HG03457 (cell line): ENCODE results near the gene NAPA.

ENCODE experiments used
- ATAC-seq: cut with Tn5 transposase; IDR thresholded peaks from one replicate; pipeline ENCODE4 v1.9.1; 2021; ENCODE audit warnings: moderate number of reproducible peaks; ENCODE audit not compliant: unreplicated experiment

NAPA gene

DNA sequence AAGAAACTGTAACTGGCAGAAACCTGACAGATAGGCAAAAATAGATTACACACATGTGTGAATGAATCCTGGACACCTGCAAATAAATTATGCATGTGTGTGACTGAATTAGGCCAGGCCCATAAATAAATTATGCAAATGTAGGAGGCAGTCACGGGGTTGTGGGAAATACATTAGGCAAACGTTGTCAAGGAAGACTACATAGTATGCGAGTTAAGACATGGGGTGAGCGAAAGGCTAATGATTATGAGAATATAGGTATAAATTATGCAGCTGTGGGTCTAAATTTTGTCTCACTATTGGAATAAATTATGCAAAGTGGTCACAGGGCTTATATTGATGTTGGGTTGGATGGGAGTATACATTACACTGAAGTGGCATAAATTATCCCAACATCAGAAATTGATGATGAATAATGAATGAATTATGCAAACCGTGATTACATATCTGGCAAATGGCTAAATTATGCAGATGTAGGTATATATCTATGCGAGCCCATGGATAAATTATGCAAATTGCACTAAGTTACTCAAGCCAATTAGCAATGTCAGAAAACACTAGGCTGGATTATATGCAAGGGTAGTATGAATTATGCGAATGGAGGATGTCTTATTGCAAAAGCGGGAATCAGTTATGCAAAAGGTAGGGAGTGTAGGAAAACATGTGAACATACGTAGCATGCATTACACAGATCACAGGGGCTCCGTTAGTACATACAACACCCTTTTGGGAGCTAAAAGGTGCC lies 50.0 kb downstream of the NAPA start:
- ATAC-seq, result no peak

DNA sequence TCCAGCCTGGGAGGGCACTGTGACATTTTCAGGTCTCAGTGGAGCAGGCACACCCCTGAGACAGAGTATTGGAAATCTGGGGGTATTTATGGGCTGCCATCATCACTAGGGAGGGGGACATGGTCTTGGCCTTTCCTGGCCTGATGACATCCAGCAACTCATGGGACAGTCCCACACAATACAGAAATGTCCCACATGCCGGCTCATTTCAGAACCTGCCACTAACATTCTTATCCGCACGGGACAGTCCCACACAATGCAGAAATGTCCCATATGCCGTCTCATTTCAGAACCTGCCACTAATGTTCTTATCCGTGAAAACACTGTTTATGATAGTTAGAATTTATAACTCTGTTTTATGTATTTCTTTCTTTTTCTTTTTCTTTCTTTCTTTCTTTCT lies 53.0 kb downstream of the NAPA start:
- no peak for ATAC-seq

DNA sequence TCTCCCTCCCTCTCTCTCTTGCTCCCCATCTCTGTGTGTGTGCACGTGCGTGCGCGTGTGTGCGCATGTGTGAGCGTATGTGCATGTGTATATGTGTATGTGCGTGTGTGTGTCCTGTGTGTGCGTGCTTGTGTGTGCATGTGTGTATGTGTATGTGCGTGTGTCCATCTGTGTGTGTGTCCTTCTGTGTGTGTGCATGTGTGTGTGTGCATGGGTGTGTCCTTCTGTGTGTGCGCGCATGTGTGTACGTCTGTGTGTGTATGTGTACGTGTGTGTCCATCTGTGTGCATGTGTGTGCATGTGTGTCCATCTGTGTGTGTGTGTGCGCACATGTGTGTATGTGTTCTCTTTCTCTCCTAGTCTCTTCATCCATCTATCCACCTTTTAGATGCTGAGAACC lies 55.4 kb downstream of the NAPA start:
- ATAC-seq, result no peak

DNA sequence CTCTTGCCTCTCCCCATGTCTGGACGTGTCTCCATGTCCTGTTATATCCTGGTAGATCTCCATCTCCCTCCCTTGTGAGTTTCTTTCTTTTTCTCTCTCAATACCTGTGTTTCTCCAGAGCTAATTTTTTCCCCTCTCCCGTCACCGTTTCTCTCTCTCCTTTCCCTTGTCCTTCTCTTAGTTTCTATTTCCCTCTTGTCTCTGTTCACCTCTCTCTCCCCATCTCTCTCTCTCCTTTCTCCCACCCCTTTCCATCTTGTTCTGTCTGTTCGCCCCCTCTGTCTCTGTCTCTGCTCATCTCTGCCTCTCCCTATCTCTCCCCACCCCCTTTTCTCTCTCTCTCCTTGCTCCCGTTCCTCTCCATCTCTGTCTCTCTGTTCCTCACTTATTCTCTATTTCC lies 56.2 kb downstream of the NAPA start:
- no peak for ATAC-seq

DNA sequence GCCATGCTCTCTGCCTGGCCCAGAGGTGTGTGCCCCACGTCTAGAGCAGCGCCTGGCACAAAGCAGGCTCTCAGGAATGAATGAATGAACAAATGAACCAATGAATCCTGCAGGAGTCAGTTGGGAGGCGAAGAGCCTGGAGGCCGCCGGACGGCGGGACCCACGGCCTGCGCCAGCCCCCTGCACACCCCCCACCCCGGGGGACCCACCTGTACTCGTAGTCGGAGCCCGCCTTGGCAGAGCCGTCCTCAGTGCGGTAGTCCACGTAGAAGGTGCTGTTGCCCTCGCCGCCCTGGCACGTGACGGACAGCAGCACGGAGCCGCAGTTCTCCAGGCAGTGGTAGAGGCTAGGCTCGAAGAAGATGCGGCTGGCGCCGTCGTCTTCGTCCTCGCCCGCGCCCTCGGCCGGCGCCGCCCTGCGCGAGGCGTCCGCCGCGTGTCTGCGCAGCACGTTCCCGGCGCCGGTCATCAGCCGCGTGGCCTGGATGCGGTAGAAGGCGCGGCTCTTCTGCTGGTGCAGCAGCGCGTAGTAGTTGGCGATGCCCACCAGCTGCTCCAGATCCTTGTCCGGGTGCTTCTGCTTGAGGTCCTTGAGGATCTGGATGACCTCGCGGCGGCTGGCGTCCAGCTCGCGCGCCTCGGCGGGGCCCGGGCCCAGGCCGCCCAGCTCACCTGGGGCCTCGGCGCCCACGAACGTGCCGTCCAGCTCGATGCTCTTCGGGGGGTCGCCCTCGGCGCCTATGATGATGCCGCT lies 58.0 kb downstream of the NAPA start:
- ATAC-seq, result no peak

DNA sequence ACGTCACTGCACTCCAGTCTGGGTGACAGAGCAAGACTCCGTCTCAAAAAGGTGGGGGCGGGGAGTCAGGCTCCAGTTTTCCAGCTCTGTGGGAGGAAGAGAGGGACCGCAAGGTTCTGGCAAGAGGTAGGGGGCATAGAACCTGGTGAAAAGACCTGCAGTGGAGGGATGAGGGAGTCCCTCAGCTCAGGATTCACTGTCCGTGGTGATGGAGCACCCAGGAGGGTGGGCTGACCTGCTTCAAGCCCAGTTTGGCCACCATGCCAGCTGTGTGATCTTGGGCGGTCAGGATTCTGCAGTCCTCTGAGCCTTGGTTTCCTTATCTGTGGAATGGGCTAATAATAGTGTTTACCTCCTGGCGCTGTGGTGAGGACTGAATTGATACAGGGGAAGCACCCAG lies 64.4 kb downstream of the NAPA start:
- ATAC-seq, result no peak

DNA sequence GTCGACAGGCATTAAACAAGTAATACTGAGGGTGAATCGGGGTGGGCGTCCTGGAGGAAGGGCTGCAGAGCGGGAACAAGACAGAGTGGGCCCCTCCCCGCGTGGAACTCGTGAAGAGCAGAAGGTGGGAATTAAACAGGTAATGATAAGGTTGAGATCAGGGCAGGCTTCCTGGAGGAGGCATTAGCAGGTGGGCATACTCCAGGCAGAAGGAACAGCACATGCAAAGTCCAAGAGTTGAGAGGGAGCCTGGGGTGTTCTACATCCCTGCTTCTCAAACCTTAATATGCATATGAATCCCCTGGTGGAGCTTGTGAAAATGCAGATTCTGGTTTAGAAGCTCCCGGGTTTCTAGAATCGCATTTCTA lies 66.5 kb downstream of the NAPA start:
- ATAC-seq, result no peak

DNA sequence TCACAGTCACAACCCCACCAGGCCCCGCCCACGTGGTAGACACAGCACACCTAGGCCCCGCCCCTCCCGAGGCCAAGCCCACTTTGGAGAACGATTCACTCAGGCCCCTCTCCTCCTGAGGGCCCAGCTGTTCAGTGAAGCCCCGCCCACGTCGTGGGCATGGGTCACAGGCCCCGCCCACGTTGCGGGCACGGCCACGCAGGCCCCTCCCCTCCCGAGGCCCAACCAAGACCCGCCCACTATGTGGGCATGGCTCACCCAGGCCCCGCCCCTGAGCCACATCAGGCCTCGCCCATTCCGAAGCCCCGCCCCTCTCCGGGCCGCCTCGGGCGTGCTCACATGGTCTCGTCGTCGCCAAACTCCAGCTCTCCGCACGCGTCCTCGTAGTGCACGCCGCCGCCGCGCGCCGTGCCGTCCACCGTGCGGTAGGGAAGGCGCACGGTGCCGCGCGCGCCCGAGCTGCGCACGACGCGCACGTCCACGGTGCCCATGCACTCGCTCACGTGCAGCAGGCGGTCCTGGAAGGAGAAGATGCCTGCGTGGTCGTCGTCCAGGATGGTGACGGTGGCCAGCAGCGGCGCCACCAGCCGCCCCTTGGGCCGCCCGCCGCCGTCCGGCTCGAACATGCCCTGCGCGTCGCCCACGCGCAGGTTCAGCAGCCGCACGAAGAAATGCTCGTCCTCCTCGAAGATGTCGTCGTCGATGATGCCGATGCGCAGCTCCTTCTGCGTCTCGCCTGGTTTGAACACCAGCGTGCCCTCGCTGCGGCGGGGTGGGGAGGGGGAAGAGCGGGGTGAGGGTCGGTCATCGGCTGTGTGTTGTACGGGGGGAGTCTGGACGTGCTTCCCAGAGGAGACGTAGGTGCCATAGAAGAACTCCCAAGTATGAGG lies 67.1 kb downstream of the NAPA start:
- ATAC-seq, result no peak

DNA sequence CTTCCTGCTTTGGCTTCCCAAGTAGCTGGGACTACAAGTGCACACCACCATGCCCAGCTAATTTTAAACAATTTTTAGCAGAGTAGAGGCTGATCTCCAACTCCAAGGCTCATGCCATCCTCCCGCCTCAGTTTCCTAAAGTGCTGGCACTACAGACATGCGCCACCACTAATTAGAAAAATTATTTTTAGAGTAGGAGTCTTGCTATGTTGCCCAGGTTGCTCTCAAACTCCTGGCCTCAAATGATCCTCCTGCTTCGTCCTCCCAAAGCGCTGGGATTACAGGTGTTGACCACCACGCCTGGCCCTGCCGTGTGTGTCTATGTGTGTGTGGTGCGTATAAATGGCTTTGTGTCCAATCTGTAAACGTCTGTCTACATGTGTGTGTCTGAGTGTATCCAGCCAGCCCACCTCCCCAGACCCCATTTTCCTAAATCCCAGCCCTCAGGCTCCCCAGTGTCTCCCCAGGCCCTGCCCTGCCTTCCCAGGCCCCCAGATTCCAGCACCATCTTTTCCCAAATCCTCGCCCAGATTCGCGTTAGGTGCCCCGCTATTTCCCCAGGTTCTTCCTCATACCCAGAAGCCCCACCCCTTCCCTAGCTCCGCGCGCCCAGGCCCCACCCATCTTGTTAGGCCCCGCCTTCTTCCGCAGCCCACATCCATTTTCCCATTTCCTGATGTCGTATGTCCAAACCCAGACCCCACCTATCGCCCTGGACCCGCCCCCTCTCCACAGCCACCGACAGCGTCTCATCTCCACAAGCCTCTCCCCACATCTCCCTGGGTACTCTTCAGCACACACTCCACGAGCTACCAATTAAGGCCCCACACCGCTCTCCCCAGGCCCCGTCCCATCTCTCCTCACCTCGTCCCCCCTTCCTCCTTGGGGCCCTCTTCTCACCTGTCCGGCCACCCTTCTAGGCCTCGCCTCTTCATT lies 68.1 kb downstream of the NAPA start:
- ATAC-seq, result no peak

DNA sequence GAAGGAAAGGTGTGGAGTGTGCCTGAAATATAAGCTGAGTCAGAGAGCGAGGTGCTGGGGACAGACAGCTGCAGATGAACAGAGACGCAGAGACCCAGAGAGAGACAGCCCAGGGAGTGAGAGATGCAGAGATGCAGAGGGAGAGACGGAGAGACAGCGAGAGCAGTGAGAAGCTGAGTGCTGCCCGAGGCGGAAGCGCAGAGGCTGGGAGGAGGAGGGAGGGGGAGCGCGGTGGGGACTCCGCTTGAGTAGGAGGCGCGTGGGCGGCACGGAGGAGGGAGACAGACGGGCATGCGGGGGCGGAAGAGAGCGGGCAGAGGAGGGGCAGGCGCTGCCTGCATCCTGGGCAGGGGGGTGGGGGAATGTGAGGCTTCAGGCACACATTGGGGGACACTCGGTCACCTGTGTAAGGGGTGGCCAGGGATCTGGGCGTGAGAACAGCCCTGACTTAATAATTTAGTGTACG lies 68.9 kb downstream of the NAPA start:
- no peak for ATAC-seq

DNA sequence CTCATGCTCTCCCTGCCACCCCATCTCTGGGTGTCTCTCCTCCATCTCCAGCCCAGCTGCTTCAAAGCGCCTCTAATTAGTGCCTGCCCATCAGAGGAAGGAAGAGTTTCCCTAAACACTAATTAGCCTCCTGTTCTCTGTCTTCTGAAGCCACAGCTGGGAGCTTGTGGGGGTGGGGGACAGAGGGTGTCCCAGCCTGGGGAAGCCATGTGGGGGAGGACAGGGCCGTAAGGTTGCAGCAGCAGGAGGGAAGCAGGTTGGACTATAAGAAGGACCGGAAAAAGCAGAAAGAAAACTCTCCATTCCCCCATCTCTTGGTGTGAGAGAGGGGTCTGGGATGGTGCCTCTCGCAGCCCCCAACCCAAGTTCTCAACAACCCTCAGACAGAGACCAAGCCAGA lies 69.3 kb downstream of the NAPA start:
- ATAC-seq, result no peak

DNA sequence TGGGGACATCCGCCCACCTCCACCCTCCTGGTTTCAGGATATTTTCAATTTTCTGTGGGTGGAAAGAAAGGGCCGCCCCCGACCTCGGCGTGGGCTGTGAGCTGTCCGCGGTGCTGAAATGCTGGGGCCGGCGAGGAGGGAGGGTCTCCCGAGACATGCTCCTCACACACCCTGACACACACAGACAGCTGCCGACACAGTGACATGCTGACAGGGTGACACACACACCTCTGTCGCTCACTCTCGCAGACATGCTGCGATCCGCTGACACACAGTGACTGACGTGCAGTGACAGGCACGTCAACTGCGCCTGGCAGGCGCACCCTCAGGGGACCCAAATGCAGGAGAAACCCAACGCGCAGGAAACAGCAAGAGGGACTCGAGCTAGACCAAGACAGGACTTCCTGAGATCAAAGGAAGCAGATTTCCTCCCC lies 70.5 kb downstream of the NAPA start:
- no peak for ATAC-seq

DNA sequence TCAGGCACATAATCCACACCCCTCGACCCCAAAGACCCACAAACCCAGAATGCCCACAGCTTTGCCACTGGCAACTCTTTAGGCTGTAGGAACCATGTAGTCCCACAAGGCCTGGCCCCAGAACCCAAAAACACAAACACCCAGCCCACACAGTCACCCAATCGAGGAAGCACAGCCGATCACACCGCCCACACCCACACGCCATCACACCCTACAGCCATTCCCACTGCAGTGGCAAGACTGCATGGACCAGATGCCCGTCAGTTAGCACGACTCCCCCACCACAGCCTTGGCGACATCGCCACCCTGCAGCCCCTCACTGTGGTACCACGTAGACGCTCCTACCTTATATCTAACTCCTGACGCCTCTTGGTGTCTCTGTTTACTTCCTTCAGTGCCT lies 71.5 kb downstream of the NAPA start:
- no peak for ATAC-seq

DNA sequence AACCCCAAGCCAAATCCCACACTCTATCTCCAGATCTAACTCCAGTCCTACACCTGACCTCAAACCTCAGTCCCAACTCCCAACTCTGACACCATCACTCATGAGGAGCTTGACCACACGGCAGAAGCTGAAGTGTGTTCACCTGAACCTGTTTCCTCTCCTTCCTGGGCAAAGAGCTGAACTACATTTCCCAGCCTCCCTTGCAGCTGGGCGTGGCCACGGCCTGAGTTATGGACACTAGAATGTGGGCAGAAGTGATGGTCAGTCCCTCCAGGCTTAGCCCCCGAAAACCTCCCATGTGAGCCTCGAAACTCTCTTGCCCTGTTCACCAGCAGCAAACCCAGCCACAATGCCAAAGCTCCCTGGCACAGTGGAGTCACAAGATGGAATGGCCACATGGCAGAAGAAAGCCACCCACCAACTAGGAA lies 76.1 kb downstream of the NAPA start:
- ATAC-seq, result no peak
